ENCODE data around the gene ZMYND8.
A peak's percentile ranks its signal among the peaks of the same experiment; 100 is the strongest.

ZMYND8 gene

GRCh38 chr20:47217482-47218446 lies 138.7 kb downstream of the ZMYND8 start:
- no peak for TF ChIP-seq CTCF (conservative IDR thresholded peaks at IDR 0.05; ENCODE audit: control insufficient read depth, insufficient read depth, low read depth, low read length)
- H3K4me3 ChIP-seq (ENCODE audit: control insufficient read depth, low read depth, low read length): no peak overlapping the region
- no peak for DNase-seq (ENCODE audit: low read depth)

GRCh38 chr20:47216819-47217410 lies 139.6 kb downstream of the ZMYND8 start:
- no peak for TF ChIP-seq CTCF (conservative IDR thresholded peaks at IDR 0.05; ENCODE audit: control insufficient read depth, insufficient read depth, low read depth, low read length)

GRCh38 chr20:47215653-47216397 lies 140.7 kb downstream of the ZMYND8 start:
- no peak overlapping the region for H3K4me3 ChIP-seq (ENCODE audit: control insufficient read depth, low read depth, low read length)
- TF ChIP-seq CTCF (conservative IDR thresholded peaks at IDR 0.05; ENCODE audit: control insufficient read depth, insufficient read depth, low read depth, low read length): no peak
- peak; percentile 28 for DNase-seq (ENCODE audit: low read depth)

More at GRCh38 chr20:47216819-47217410, 139.6 kb downstream of the ZMYND8 start:
- no peak overlapping the region for H3K4me3 ChIP-seq (ENCODE audit: control insufficient read depth, low read depth, low read length)
- no peak for DNase-seq (ENCODE audit: low read depth)

GRCh38 chr20:47213966-47214365 lies 142.5 kb downstream of the ZMYND8 start:
- DNase-seq (ENCODE audit: low read depth): no peak
- no peak overlapping the region for H3K4me3 ChIP-seq (ENCODE audit: control insufficient read depth, low read depth, low read length)
- TF ChIP-seq CTCF (conservative IDR thresholded peaks at IDR 0.05; ENCODE audit: control insufficient read depth, insufficient read depth, low read depth, low read length): no peak

- no peak for DNase-seq (ENCODE audit: low read depth)
- H3K4me3 ChIP-seq (ENCODE audit: control insufficient read depth, low read depth, low read length): no peak overlapping the region
- TF ChIP-seq CTCF (conservative IDR thresholded peaks at IDR 0.05; ENCODE audit: control insufficient read depth, insufficient read depth, low read depth, low read length): no peak
These were observed 143.8 kb downstream of the ZMYND8 start for GRCh38 chr20:47212606-47213207.

GRCh38 chr20:47211036-47211435 lies 145.5 kb downstream of the ZMYND8 start:
- DNase-seq (ENCODE audit: low read depth): no peak
- no peak for TF ChIP-seq CTCF (conservative IDR thresholded peaks at IDR 0.05; ENCODE audit: control insufficient read depth, insufficient read depth, low read depth, low read length)
- H3K4me3 ChIP-seq (ENCODE audit: control insufficient read depth, low read depth, low read length): no peak overlapping the region
